Activated T-helper 9 cell treated with anti-CD3 and anti-CD28 coated beads, Interleukin-2, amount 50 U/mL, for 16 hours (primary cell): Measurements from ENCODE around the gene ZFP1.

Source experiments
- DNase-seq: peaks from one replicate; pipeline ENCODE4 v3.0.0-alpha.2; 2020; ENCODE audit warnings: low read depth

ZFP1 gene

GRCh38 chr16:75160386-75160785, 12.1 kb downstream of the ZFP1 start:
- DNase-seq = no peak

GRCh38 chr16:75169899-75170405, 21.6 kb downstream of the ZFP1 start:
- DNase-seq = no peak

GRCh38 chr16:75172578-75172977, 24.3 kb downstream of the ZFP1 start:
- DNase-seq = no peak

GRCh38 chr16:75175074-75175473, 26.8 kb downstream of the ZFP1 start:
- DNase-seq = no peak

GRCh38 chr16:75176926-75177325, 28.6 kb downstream of the ZFP1 start:
- no peak for DNase-seq

GRCh38 chr16:75179208-75179607, 30.9 kb downstream of the ZFP1 start:
- no peak for DNase-seq

GRCh38 chr16:75181630-75182029, 33.3 kb downstream of the ZFP1 start:
- no peak for DNase-seq

GRCh38 chr16:75188832-75189477, 40.6 kb downstream of the ZFP1 start:
- DNase-seq = no peak

GRCh38 chr16:75189638-75190245, 41.4 kb downstream of the ZFP1 start:
- no peak for DNase-seq

GRCh38 chr16:75192606-75193264, 44.4 kb downstream of the ZFP1 start:
- DNase-seq = no peak

GRCh38 chr16:75193265-75193650, 44.9 kb downstream of the ZFP1 start:
- no peak for DNase-seq

GRCh38 chr16:75193730-75194444, 45.6 kb downstream of the ZFP1 start:
- DNase-seq = no peak

- DNase-seq = no peak
Observed at GRCh38 chr16:75195811-75196790, 47.8 kb downstream of the ZFP1 start.

GRCh38 chr16:75196836-75197235, 48.5 kb downstream of the ZFP1 start:
- DNase-seq = no peak

GRCh38 chr16:75197522-75198134, 49.3 kb downstream of the ZFP1 start:
- DNase-seq = no peak

GRCh38 chr16:75198135-75198600, 49.8 kb downstream of the ZFP1 start:
- no peak for DNase-seq

- no peak for DNase-seq
Observed at GRCh38 chr16:75202069-75202590, 53.8 kb downstream of the ZFP1 start.

- DNase-seq = no peak
Observed at GRCh38 chr16:75203096-75203495, 54.8 kb downstream of the ZFP1 start.

GRCh38 chr16:75203667-75204409, 55.5 kb downstream of the ZFP1 start:
- DNase-seq = no peak

GRCh38 chr16:75204410-75204758, 56.1 kb downstream of the ZFP1 start:
- no peak for DNase-seq
